GM12891 (cell line): ENCODE results near the gene MLLT10.

Experiments
- DNase-seq: peaks from one replicate; pipeline ENCODE4 v3.0.0; 2011; ENCODE audit warnings: low spot score; ENCODE audit not compliant: insufficient read length
- FAIRE-seq: peaks from 2 replicates; lab custom pipeline; 2011; peaks lifted over from hg19 to GRCh38; lab: Jason Lieb, UNC
- PAX5 ChIP-seq: IDR thresholded peaks from 2 replicates; pipeline ENCODE4 v1.6.1; 2011; ENCODE audit warnings: low read length, moderate library complexity, mild to moderate bottlenecking; ENCODE audit not compliant: insufficient read depth, severe bottlenecking
- POLR2A ChIP-seq: IDR thresholded peaks from 2 replicates; pipeline ENCODE4 v1.6.1; 2011; ENCODE audit warnings: low read depth, low read length, control low read depth
- POLR2AphosphoS5 ChIP-seq: IDR thresholded peaks from 2 replicates; pipeline ENCODE4 v1.6.1; 2011; ENCODE audit warnings: low read depth, low read length, control low read depth
- POU2F2 ChIP-seq: IDR thresholded peaks from 2 replicates; pipeline ENCODE4 v1.6.1; 2011; ENCODE audit warnings: low read depth, mild to moderate bottlenecking, control low read depth, low read length, moderate library complexity
- SPI1 ChIP-seq: IDR thresholded peaks from 2 replicates; pipeline ENCODE4 v1.6.1; 2011; ENCODE audit warnings: low read depth, low read length, control low read depth
- TAF1 ChIP-seq: IDR thresholded peaks from 2 replicates; pipeline ENCODE4 v1.6.1; 2011; ENCODE audit warnings: low read depth, low read length, control low read depth

Gene MLLT10

DNA sequence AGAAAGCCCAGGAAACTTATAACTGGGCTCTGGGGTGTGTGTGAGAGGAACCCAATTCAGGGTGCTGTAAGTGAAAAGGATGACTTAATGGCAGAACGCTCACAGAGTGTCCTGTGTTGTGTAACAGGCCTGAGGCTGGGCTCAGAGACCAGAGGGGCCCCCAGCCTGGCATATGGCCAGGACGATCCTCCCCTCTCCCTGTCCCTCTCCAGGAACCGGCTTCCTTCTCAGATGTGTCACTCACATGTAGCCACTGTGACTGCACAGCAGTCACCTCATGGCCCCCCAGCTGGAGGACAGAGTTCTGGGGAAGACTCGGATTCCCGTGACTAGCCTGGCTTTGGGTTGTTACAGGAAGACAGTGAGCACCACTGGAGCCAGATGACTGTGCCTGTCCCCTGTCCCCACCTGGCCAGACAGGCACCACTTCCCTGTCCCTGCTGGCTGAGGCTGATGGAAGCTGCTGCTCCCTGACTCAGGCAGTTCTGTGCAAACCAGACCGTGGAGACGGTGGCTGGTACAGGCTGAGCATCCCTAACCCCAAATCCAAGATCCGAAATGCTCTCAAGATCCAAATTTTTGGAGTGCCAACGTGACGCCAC, 220.5 kb downstream of the MLLT10 start:
- DNase-seq (no peak), FAIRE-seq (no peak)
- no peak for TF ChIP-seq PAX5
- TF ChIP-seq POLR2AphosphoS5: no peak
- no peak for TF ChIP-seq POLR2A

GRCh38 chr10:21756707-21757106, 222.7 kb downstream of the MLLT10 start:
- TF ChIP-seq TAF1 (no peak), PAX5 (no peak), POLR2A (no peak), SPI1 (no peak), POLR2AphosphoS5 (no peak), POU2F2 (no peak)
- FAIRE-seq: no peak
- DNase-seq: no peak

DNA sequence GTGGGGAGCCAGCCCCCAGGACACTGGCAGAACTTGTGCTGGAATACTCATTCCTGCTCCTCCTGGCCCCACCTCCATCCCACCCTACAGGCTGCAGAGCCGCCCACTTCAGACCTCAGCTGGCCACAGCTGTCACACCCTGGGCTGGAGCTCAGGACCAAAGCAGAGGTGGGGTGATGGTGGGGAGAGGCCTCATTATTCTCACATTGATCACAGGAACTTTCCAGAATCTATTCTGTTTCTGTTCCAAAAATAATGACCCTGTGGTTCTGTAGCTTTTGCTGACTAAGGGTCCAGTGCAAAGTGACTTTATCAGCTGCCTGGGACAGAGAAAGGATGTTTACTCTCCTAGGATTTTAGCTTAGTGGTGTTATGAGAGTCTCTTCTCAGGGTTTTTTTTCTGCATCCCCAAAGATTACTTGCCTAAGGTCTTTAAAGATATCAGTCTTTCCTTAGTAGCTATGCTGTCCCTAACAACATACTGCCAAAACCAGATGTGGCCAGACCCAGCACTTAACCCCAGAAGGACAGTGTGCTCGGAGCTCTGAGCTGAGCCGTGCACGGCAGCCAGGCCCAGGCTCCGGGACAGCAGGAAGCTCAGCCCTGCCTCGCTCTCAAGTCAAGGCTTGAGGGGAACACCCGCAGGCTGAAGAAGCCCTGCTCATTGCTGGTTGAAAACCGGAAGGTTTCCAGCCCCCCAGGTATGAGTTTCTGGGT, 223.3 kb downstream of the MLLT10 start:
- no peak for DNase-seq
- FAIRE-seq: no peak
- TF ChIP-seq POLR2A (no peak), PAX5 (no peak), POLR2AphosphoS5 (no peak), POU2F2 (no peak)

DNA sequence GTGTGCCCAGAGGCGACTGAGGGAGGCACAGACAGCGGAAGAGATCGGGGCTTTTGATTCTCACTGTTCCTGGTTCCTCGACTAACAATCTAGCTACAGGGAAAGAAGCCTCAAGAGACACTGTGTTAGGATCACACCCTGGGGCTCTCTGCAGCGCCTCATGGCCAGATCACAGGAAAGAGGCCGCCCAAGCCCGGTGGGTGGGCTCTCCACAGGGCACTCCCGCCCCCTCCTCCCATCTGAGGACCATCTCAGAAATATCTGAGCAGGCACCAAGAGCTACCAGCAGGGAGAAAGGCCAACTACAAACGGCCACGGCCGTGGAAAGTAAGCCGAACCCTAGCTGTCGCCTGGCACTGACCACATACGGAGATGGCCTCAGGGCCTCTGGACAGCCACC, 224.2 kb downstream of the MLLT10 start:
- DNase-seq: no peak
- no peak for FAIRE-seq
- no peak for TF ChIP-seq SPI1
- no peak for TF ChIP-seq TAF1
- TF ChIP-seq POLR2AphosphoS5: no peak
- TF ChIP-seq POU2F2: no peak
- no peak for TF ChIP-seq PAX5
- no peak for TF ChIP-seq POLR2A

GRCh38 chr10:21758696-21759095, 224.7 kb downstream of the MLLT10 start:
- FAIRE-seq (no peak), DNase-seq (no peak)
- TF ChIP-seq POLR2A: no peak
- no peak for TF ChIP-seq PAX5
- TF ChIP-seq POLR2AphosphoS5: no peak
- no peak for TF ChIP-seq TAF1
- TF ChIP-seq SPI1: no peak
- no peak for TF ChIP-seq POU2F2

- FAIRE-seq: no peak
- TF ChIP-seq POLR2A: no peak
- TF ChIP-seq POLR2AphosphoS5: no peak
- DNase-seq: no peak
Observed at GRCh38 chr10:21759232-21759631, 225.2 kb downstream of the MLLT10 start.

DNA sequence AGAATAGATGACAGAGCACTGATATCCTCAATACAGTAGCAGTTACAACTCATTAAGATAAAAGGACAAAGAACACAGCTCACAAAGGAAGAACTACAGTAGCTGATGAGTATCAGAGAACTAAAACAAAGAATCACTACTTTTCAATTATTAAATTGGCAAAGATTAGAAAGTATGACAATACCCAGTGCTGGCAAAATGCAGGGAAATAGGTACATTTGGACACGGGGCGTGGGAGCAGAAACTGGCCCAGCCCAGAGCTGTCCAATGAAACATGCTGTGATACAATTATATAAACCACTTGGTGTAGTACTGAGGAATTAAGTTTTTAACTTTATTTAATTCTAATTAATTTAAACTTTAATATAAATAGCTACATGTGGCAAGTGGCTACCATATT, 226.3 kb downstream of the MLLT10 start:
- FAIRE-seq: no peak
- TF ChIP-seq POLR2AphosphoS5: no peak
- no peak for TF ChIP-seq SPI1
- no peak for DNase-seq

DNA sequence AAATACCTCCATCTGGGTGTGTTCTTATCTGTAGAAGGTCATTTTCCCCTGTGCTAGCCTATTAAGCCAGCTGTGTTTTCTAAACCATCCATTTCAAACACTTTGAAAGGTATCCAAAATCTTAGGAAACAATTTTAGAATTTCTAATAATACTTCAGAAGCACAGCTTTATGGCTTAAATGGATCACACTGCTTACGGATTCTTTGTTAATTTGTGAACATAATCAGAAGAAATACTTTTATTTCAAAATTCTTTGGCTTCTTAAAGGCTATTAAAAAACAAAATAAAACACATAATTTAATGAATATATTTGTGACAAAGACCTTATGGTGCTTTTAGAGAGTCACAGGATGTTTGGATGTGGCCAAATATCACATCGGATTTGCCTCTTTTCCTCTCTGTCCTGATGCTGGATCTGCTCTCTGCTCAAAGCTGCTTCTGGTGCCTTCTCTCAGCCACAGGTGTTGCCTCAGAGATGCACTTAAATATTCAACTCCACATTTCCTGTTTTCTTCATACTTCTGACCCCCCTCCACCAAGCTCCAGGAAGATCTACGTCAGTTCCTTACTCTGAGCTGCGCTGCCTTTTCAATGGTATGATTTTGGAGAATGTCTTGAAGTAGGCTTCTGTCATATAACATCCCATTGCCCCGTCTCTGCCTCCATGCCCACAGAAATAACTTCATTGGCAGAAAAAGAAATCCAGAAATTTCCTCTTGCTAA, 230.6 kb downstream of the MLLT10 start:
- TF ChIP-seq SPI1: no peak
- no peak for TF ChIP-seq POLR2AphosphoS5
- no peak for TF ChIP-seq POU2F2
- no peak for TF ChIP-seq TAF1
- TF ChIP-seq PAX5: no peak
- no peak for TF ChIP-seq POLR2A
- no peak for FAIRE-seq
- DNase-seq: no peak

- FAIRE-seq (peak; percentile 73), DNase-seq (no peak)
- no peak for TF ChIP-seq POU2F2
- no peak for TF ChIP-seq TAF1
- TF ChIP-seq POLR2AphosphoS5: no peak
- no peak for TF ChIP-seq PAX5
- no peak for TF ChIP-seq POLR2A
- no peak for TF ChIP-seq SPI1
Observed at GRCh38 chr10:21769041-21769440, 235.0 kb downstream of the MLLT10 start.

DNA sequence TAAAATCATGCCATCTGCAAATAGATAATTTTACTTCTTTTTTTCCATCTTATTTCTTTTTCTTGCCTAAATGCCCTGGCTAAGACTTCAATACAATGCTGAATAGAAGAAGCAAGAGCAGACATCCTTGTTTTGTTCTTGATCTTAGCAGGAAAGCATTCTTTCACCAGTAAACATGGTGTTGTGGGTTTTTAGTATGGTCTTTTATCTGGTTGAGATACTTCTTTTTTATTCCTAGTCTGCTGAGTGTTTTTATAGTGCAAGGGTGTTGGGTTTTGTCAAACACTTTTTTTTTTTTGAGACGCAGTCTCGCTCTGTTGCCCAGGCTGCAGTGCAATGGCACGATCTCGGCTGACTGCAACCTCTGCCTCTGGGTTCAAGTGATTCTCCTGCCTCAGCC, 237.2 kb downstream of the MLLT10 start:
- no peak for FAIRE-seq
- DNase-seq: no peak
- TF ChIP-seq SPI1 (no peak), PAX5 (no peak), TAF1 (no peak), POLR2A (no peak), POU2F2 (no peak), POLR2AphosphoS5 (no peak)
